HepG2 (cell line): ENCODE results near the gene ZNF367. TPM values are rescaled to one million over a fixed set of nuclear protein-coding genes. Genes with fewer than 3 reads are reported as not detected.
A peak's percentile ranks its signal among the peaks of the same experiment; 100 is the strongest.

Experiments used
- CREM ChIP-seq, 2 experiments: sonication (generic) in 1 of 2; formaldehyde crosslinking in 1 of 2; IDR thresholded peaks; 2 replicates each; pipeline versions ENCODE4 v1.4.0 to v1.6.1; 2016 to 2020; ENCODE audit warnings: antibody characterized with exemption in 1 of 2, mild to moderate bottlenecking in 1 of 2, missing genetic modification reagents in 1 of 2
- FOXP1 ChIP-seq, 2 experiments: fragments of 450-650 bp in 1 of 2; IDR thresholded peaks; 2 replicates each; pipeline ENCODE4 v1.6.1; 2017 to 2018; ENCODE audit warnings: antibody characterized with exemption in 1 of 2
- KDM4B ChIP-seq: sonication (generic); formaldehyde crosslinking; IDR thresholded peaks from 2 replicates; pipeline ENCODE4 v1.4.0; 2020; ENCODE audit warnings: missing genetic modification reagents
- POGZ ChIP-seq: sonication (generic); formaldehyde crosslinking; IDR thresholded peaks from 2 replicates; pipeline ENCODE4 v1.4.0; 2020; ENCODE audit warnings: mild to moderate bottlenecking, missing genetic modification reagents
- RFXANK ChIP-seq: IDR thresholded peaks from 2 replicates; pipeline ENCODE4 v1.6.1; 2016
- SETDB1 ChIP-seq: sonication (generic); formaldehyde crosslinking; IDR thresholded peaks from 2 replicates; pipeline ENCODE4 v1.5.1; 2020; ENCODE audit warnings: missing genetic modification reagents, mild to moderate bottlenecking, borderline replicate concordance
- SP140L ChIP-seq: sonication (generic); formaldehyde crosslinking; IDR thresholded peaks from 2 replicates; pipeline ENCODE4 v1.4.0; 2020; ENCODE audit warnings: missing genetic modification reagents, borderline replicate concordance
- ZMYM3 ChIP-seq: sonication (generic); formaldehyde crosslinking; IDR thresholded peaks from 2 replicates; pipeline ENCODE4 v1.5.1; 2020; ENCODE audit warnings: mild to moderate bottlenecking, missing genetic modification reagents
- ZNF432 ChIP-seq: sonication (generic); formaldehyde crosslinking; IDR thresholded peaks from 2 replicates; pipeline ENCODE4 v1.5.0; 2020; ENCODE audit warnings: missing genetic modification reagents, mild to moderate bottlenecking, borderline replicate concordance
- ZNF703 ChIP-seq: sonication (generic); formaldehyde crosslinking; IDR thresholded peaks from 2 replicates; pipeline ENCODE4 v1.5.1; 2020; ENCODE audit warnings: missing genetic modification reagents, mild to moderate bottlenecking, moderate library complexity, borderline replicate concordance
- ZNF720 ChIP-seq: sonication (generic); formaldehyde crosslinking; IDR thresholded peaks from 2 replicates; pipeline ENCODE4 v1.4.0; 2020; ENCODE audit warnings: missing genetic modification reagents
- ZNF780A ChIP-seq: sonication (generic); formaldehyde crosslinking; IDR thresholded peaks from 2 replicates; pipeline ENCODE4 v1.8.0; 2022; ENCODE audit warnings: mild to moderate bottlenecking, missing genetic modification reagents, moderate library complexity
- polyA plus RNA-seq, 8 experiments: library from polyadenylated mRNA; depleted of rRNA in 3 of 8; stranded (reverse) in 7 of 8; unstranded in 1 of 8; fragments of >200 nt; fragmentation: Illumina TruSeq in 4 of 8; extraction: Trizol in 4 of 8; gene quantifications; 2 replicates each; pipeline versions ENCODE4 v1.2.1 to v1.2.3, GENCODE V29; 2011 to 2016; ENCODE audit warnings: low read depth in 4 of 8, missing spikeins in 1 of 8, mixed read lengths in 1 of 8; ENCODE audit not compliant: insufficient read depth in 1 of 8
- total RNA-seq, 5 experiments: library from RNA; depleted of rRNA; stranded (reverse); fragments of >200 nt; fragmentation: Illumina TruSeq; extraction: Trizol; gene quantifications; 2 replicates each; pipeline ENCODE4 v1.2.3, GENCODE V29; 2016; ENCODE audit warnings: low read depth in 1 of 5
- TF ChIP-seq, protein P1 (sequence below), 2 experiments: sonication (generic) in 1 of 2; formaldehyde crosslinking in 1 of 2; IDR thresholded peaks; 2 replicates each; pipeline versions ENCODE4 v1.4.0 to v1.6.1; 2016 to 2020; ENCODE audit warnings: borderline replicate concordance in 1 of 2, low read depth in 1 of 2, mild to moderate bottlenecking in 1 of 2, missing genetic modification reagents in 1 of 2
- TF ChIP-seq, protein P2 (sequence below): sonication (generic); formaldehyde crosslinking; IDR thresholded peaks from 2 replicates; pipeline ENCODE4 v1.8.0; 2023; ENCODE audit warnings: mild to moderate bottlenecking, missing genetic modification reagents
- TF ChIP-seq, protein P3 (sequence below): sonication (generic); formaldehyde crosslinking; IDR thresholded peaks from 2 replicates; pipeline ENCODE4 v1.5.1; 2020; ENCODE audit warnings: mild to moderate bottlenecking, missing genetic modification reagents, borderline replicate concordance
- TF ChIP-seq, protein P4 (sequence below): sonication (generic); formaldehyde crosslinking; IDR thresholded peaks from 2 replicates; pipeline ENCODE4 v1.4.0; 2020; ENCODE audit warnings: missing genetic modification reagents, borderline replicate concordance

ZNF367 gene
- total and polyA plus RNA-seq, 2 of the 13 experiments (the other 11 are each of a cell fraction or from before 2014, with no cell fraction given): 2.9 to 7.7 TPM

DNA sequence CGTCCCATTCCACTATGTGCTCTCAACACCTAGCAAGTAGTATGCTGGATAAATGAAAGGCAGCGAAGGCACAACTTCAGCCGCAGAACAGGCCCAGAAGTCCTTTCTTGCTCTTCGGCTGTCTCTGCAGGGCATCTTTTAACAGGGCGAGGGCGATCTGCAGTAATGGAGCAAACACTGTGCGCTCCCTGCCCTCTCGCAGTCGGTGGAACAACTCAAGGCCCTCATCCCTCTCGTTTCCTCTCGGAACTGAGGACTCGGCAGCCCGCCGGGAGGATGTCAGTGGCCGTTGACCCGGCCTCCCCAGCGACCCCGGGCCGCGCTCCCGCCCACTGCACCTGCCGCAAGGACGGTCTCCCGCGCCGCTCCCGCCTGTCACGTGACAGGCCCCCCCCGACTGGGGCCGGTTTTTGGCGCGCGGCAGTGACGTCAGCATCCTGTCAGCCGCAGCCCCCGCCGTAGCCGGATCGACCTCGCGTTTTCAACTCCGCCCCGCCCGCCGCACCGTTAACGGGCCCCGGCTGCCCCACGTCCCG, 1.1 kb downstream of the ZNF367 start (continued):
- TF ChIP-seq, protein P1, sequence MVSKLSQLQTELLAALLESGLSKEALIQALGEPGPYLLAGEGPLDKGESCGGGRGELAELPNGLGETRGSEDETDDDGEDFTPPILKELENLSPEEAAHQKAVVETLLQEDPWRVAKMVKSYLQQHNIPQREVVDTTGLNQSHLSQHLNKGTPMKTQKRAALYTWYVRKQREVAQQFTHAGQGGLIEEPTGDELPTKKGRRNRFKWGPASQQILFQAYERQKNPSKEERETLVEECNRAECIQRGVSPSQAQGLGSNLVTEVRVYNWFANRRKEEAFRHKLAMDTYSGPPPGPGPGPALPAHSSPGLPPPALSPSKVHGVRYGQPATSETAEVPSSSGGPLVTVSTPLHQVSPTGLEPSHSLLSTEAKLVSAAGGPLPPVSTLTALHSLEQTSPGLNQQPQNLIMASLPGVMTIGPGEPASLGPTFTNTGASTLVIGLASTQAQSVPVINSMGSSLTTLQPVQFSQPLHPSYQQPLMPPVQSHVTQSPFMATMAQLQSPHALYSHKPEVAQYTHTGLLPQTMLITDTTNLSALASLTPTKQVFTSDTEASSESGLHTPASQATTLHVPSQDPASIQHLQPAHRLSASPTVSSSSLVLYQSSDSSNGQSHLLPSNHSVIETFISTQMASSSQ (IDR thresholded peaks at IDR 0.05; ENCODE audit: low read depth): no peak
- TF ChIP-seq, protein P1 (CRISPR knock-in tag; IDR thresholded peaks at IDR 0.05; ENCODE audit: borderline replicate concordance): peak; percentile 89; the same call in 1 of the 2 replicates
- TF ChIP-seq ZNF780A (CRISPR knock-in tag): peak; percentile 79; the same call in 1 of the 2 replicates
- TF ChIP-seq ZMYM3 (CRISPR knock-in tag): peak; percentile 37; the same call in 1 of the 2 replicates
- no peak; the same call in 1 of the 2 replicates for TF ChIP-seq ZNF703 (CRISPR knock-in tag)
- TF ChIP-seq POGZ (CRISPR knock-in tag): peak; percentile 96
- no peak for TF ChIP-seq ZNF432 (CRISPR knock-in tag)
- TF ChIP-seq, protein P2, sequence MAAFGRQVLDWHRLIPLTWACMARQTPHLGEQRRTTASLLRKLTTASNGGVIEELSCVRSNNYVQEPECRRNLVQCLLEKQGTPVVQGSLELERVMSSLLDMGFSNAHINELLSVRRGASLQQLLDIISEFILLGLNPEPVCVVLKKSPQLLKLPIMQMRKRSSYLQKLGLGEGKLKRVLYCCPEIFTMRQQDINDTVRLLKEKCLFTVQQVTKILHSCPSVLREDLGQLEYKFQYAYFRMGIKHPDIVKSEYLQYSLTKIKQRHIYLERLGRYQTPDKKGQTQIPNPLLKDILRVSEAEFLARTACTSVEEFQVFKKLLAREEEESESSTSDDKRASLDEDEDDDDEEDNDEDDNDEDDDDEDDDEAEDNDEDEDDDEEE (CRISPR knock-in tag): no peak
- TF ChIP-seq, protein P3, sequence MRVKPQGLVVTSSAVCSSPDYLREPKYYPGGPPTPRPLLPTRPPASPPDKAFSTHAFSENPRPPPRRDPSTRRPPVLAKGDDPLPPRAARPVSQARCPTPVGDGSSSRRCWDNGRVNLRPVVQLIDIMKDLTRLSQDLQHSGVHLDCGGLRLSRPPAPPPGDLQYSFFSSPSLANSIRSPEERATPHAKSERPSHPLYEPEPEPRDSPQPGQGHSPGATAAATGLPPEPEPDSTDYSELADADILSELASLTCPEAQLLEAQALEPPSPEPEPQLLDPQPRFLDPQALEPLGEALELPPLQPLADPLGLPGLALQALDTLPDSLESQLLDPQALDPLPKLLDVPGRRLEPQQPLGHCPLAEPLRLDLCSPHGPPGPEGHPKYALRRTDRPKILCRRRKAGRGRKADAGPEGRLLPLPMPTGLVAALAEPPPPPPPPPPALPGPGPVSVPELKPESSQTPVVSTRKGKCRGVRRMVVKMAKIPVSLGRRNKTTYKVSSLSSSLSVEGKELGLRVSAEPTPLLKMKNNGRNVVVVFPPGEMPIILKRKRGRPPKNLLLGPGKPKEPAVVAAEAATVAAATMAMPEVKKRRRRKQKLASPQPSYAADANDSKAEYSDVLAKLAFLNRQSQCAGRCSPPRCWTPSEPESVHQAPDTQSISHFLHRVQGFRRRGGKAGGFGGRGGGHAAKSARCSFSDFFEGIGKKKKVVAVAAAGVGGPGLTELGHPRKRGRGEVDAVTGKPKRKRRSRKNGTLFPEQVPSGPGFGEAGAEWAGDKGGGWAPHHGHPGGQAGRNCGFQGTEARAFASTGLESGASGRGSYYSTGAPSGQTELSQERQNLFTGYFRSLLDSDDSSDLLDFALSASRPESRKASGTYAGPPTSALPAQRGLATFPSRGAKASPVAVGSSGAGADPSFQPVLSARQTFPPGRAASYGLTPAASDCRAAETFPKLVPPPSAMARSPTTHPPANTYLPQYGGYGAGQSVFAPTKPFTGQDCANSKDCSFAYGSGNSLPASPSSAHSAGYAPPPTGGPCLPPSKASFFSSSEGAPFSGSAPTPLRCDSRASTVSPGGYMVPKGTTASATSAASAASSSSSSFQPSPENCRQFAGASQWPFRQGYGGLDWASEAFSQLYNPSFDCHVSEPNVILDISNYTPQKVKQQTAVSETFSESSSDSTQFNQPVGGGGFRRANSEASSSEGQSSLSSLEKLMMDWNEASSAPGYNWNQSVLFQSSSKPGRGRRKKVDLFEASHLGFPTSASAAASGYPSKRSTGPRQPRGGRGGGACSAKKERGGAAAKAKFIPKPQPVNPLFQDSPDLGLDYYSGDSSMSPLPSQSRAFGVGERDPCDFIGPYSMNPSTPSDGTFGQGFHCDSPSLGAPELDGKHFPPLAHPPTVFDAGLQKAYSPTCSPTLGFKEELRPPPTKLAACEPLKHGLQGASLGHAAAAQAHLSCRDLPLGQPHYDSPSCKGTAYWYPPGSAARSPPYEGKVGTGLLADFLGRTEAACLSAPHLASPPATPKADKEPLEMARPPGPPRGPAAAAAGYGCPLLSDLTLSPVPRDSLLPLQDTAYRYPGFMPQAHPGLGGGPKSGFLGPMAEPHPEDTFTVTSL (CRISPR knock-in tag): peak; percentile 27; the same call in 1 of the 2 replicates
- no peak for TF ChIP-seq FOXP1 (IDR thresholded peaks at IDR 0.05)
- TF ChIP-seq FOXP1 (CRISPR knock-in tag; IDR thresholded peaks at IDR 0.05): no peak
- TF ChIP-seq KDM4B (CRISPR knock-in tag): peak; percentile 81
- TF ChIP-seq, protein P4, sequence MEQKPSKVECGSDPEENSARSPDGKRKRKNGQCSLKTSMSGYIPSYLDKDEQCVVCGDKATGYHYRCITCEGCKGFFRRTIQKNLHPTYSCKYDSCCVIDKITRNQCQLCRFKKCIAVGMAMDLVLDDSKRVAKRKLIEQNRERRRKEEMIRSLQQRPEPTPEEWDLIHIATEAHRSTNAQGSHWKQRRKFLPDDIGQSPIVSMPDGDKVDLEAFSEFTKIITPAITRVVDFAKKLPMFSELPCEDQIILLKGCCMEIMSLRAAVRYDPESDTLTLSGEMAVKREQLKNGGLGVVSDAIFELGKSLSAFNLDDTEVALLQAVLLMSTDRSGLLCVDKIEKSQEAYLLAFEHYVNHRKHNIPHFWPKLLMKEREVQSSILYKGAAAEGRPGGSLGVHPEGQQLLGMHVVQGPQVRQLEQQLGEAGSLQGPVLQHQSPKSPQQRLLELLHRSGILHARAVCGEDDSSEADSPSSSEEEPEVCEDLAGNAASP (CRISPR knock-in tag): peak; percentile 76
- TF ChIP-seq ZNF720: no peak
- TF ChIP-seq SETDB1: no peak
- TF ChIP-seq CREM (IDR thresholded peaks at IDR 0.05): peak; percentile 91
- peak; percentile 86 for TF ChIP-seq CREM (CRISPR knock-in tag; IDR thresholded peaks at IDR 0.05)
- TF ChIP-seq RFXANK: no peak
- TF ChIP-seq SP140L (CRISPR knock-in tag): no peak
